Sigmoid colon (tissue), 7 donors: ENCODE measurements around the gene UBL4A. TPM values are rescaled to one million over a fixed set of nuclear protein-coding genes. Genes with fewer than 3 reads are reported as not detected.

Experiments used
- DNase-seq: peaks from one replicate; pipeline ENCODE4 v3.0.0-alpha.2; 2019
- H3K27ac ChIP-seq, 4 donors: fragments of 200-600 bp; sonication (generic); one replicate each; pipeline ENCODE4 v1.5.1; 2016 to 2019; ENCODE audit warnings: mild to moderate bottlenecking in 1 of 4
- H3K27me3 ChIP-seq, 3 donors: fragments of 200-600 bp; sonication (generic); one replicate each; pipeline ENCODE4 v1.5.1; 2019; ENCODE audit warnings: mild to moderate bottlenecking in 1 of 3
- H3K36me3 ChIP-seq, 4 donors: fragments of 200-600 bp; sonication (generic); one replicate each; pipeline ENCODE4 v1.5.1; 2016 to 2019
- H3K4me1 ChIP-seq, 4 donors: fragments of 200-600 bp; sonication (generic); one replicate each; pipeline ENCODE4 v1.5.1; 2017 to 2019
- H3K4me3 ChIP-seq, 4 donors: fragments of 200-600 bp; sonication (generic); one replicate each; pipeline ENCODE4 v1.5.1; 2017 to 2019; ENCODE audit warnings: mild to moderate bottlenecking in 2 of 4, moderate library complexity in 1 of 4
- H3K9me3 ChIP-seq, 4 donors: fragments of 200-600 bp in 3 of 4; sonication (generic) in 3 of 4; one replicate each; pipeline versions ENCODE4 v1.5.1 to v1.6.1; 2013 to 2019
- EP300 ChIP-seq, 4 donors: sonication (generic); formaldehyde crosslinking; IDR thresholded peaks; one replicate each; pipeline ENCODE4 v1.6.1; 2017; ENCODE audit warnings: antibody characterized with exemption in 4 of 4
- POLR2A ChIP-seq, 2 donors: fragments of 450-650 bp; IDR thresholded peaks; one replicate each; pipeline ENCODE4 v1.6.1; 2016; ENCODE audit warnings: antibody characterized with exemption in 2 of 2, mild to moderate bottlenecking in 2 of 2, moderate library complexity in 2 of 2
- POLR2AphosphoS5 ChIP-seq, 4 donors: sonication (generic); formaldehyde crosslinking; IDR thresholded peaks; one replicate each; pipeline ENCODE4 v1.6.1; 2017; ENCODE audit warnings: antibody characterized with exemption in 4 of 4
- WGBS, 2 donors: extraction: QIAGEN DNeasy Blood & Tissue Kit; methylation state at CpG; one replicate each; pipeline ENCODE4 v1.1.7; 2013; 5-methylcytosine and 5-hydroxymethylcytosine counted together
- intact Hi-C: fragments of 100-400 bp; cut with DNase I; formaldehyde crosslinking; loops from one replicate; pipeline ENCODE4 v1.15.1; 2023
- polyA plus RNA-seq, 3 donors: library from polyadenylated mRNA; stranded (reverse); fragments of 200-250 nt; gene quantifications; one replicate each; pipeline ENCODE4 v1.2.3, GENCODE V29; 2013
- total RNA-seq, 4 donors: library from RNA; depleted of rRNA; stranded (reverse); fragments of >200 nt; gene quantifications; one replicate each; pipeline ENCODE4 v1.1.0, GENCODE V29; 2016
- TF ChIP-seq, protein P1 (sequence below), 4 experiments: fragments of 450-650 bp in 3 of 4; fragments of 200-600 bp in 1 of 4; IDR thresholded peaks; one replicate each; pipeline ENCODE4 v1.5.1; 2016 to 2019; ENCODE audit warnings: antibody characterized with exemption in 4 of 4, mild to moderate bottlenecking in 3 of 4, moderate library complexity in 2 of 4
- donor health status: healthy with polysubstance abuse.
- donor health status: Bipolar disorder and iron deficiency.
- donor health status: healthy.

The UBL4A gene
- total RNA-seq (10 to 100 TPM; 31.6 to 51.0 (median 44.1) TPM), polyA plus RNA-seq (10 to 100 TPM; 36.5 to 44.4 (median 36.5) TPM)

DNA sequence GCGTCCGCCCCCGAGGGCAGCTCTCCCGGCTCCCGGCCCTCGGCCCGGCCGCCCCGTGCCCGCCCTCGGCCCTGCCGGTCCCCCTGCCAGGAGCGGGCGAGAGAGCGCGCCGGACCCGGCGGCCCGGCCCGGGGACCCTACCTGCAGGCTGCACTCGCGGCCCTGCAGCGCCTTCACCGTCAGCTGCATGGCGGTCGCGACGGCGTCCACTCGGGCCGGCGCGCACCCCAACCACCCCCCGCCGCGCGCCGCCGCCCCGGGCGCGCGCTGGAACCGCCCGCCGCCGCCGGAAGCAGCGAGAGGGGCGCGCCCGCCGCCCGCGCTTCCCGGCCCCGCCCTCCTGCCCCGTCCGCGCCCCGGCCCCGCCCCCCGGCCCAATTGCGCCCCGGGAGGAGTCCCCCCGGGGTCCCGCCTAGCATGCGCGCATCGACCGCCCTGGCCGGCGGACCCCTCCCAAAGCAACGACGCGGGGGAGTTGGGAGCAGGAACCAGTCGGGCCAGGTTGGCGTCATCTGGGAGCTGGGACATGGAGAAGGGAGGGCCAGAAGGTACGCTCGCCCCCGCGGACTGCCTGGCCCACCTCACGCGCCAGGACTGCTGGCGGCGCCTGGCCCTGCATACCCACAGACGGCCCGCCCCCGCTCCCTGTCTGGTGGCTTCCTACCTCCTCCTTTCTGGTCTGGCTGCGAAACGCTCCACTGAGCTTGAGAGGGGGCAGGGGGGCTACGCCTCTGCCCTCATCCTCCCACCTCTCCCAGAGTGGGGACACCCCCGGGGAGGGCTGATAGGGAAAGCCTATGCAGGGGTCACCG, at the start of gene UBL4A:
Gene UBL4A, minus strand, starts transcription at position 220 of the 812 bp plus-strand sequence. Its CDS starts 31 bp downstream, at position 189.
- Histone ChIP-seq H3K4me3 (peak within 1 kb of the TSS; percentile 47 to 80 (median 70)), H3K36me3 (peaks cover 0 to 12% (median 0%) of the 10 kb centered on the region in 4 donors), H3K27ac (peak within 1 kb of the TSS; percentile 85 to 90 (median 86)), H3K4me1 (peaks cover 0 to 33% (median 22%) of the 10 kb centered on the region in 4 donors), H3K27me3 (no peaks in the 10 kb centered on the region), H3K9me3 (no peaks in the 10 kb centered on the region)
- DNase-seq = peak; percentile 82
- WGBS, 2 donors = 1% methylated on average over 95 of the region's 95 CpGs
- intact Hi-C loops = loop anchor here (5.0 kb wide), 3 partner anchors 46 to 89 kb away; partner anchors contain the start of genes GDI1 and RPL10
- TF ChIP-seq, protein P1, sequence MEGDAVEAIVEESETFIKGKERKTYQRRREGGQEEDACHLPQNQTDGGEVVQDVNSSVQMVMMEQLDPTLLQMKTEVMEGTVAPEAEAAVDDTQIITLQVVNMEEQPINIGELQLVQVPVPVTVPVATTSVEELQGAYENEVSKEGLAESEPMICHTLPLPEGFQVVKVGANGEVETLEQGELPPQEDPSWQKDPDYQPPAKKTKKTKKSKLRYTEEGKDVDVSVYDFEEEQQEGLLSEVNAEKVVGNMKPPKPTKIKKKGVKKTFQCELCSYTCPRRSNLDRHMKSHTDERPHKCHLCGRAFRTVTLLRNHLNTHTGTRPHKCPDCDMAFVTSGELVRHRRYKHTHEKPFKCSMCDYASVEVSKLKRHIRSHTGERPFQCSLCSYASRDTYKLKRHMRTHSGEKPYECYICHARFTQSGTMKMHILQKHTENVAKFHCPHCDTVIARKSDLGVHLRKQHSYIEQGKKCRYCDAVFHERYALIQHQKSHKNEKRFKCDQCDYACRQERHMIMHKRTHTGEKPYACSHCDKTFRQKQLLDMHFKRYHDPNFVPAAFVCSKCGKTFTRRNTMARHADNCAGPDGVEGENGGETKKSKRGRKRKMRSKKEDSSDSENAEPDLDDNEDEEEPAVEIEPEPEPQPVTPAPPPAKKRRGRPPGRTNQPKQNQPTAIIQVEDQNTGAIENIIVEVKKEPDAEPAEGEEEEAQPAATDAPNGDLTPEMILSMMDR (IDR thresholded peaks at IDR 0.05) = no peak
- TF ChIP-seq POLR2AphosphoS5 (IDR thresholded peaks at IDR 0.05) (peak in 1 of 4 donors; percentile 40), POLR2A (IDR thresholded peaks at IDR 0.05) (no peak), EP300 (IDR thresholded peaks at IDR 0.05) (no peak)

DNA sequence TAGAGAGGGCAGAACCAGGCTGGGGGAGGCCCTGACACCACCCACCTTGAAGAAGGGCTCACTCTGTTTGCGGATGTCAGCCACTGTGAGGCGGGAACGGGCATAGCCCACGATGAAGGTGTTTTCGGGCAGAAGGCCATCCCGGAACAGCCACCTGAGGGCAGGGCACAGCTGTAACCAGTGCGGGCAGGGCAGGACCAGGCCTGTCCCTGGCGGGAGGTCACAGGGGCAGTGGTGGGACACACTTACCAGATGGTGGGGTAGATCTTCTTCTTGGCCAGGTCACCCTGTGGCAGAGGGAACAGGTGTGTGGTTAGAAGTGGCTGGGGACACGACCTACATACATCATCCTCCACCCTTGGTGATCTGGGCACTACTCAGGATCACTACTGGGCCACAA, 49.5 kb upstream of the UBL4A start:
- Histone ChIP-seq H3K27me3 (no peaks in the 10 kb centered on the region), H3K27ac (no peak overlapping the region), H3K4me1 (peaks cover 0 to 5% (median 4%) of the 10 kb centered on the region in 4 donors), H3K9me3 (no peaks in the 10 kb centered on the region), H3K36me3 (peaks cover 0 to 13% (median 6%) of the 10 kb centered on the region in 4 donors), H3K4me3 (no peak overlapping the region)
- intact Hi-C loops = loop anchor here (2.0 kb wide), 2 partner anchors 133 to 1577 kb away; no protein-coding TSS in a partner anchor
- TF ChIP-seq, protein P1 (IDR thresholded peaks at IDR 0.05) = no peak
- TF ChIP-seq POLR2A (IDR thresholded peaks at IDR 0.05) (no peak), EP300 (IDR thresholded peaks at IDR 0.05) (no peak)
- no peak for DNase-seq
- WGBS, 2 donors = 85 to 91% methylated on average over 9 of the region's 9 CpGs

- Histone ChIP-seq H3K27ac (peak overlapping the region; percentile 17 to 70 (median 62)), H3K4me1 (peaks cover 0 to 5% (median 4%) of the 10 kb centered on the region in 4 donors), H3K27me3 (no peaks in the 10 kb centered on the region), H3K36me3 (peaks cover 0 to 13% (median 6%) of the 10 kb centered on the region in 4 donors), H3K9me3 (no peaks in the 10 kb centered on the region), H3K4me3 (no peak overlapping the region)
- peak; percentile 94 for DNase-seq
- TF ChIP-seq EP300 (IDR thresholded peaks at IDR 0.05) (no peak), POLR2AphosphoS5 (IDR thresholded peaks at IDR 0.05) (peak in 3 of 4 donors; percentile 41 to 43 (median 42))
- TF ChIP-seq, protein P1 (IDR thresholded peaks at IDR 0.05) = peak; percentile 86 to 99 (median 95)
- 29 to 33% methylated on average over 34 of the region's 34 CpGs for WGBS, 2 donors
- intact Hi-C loops = loop anchor here (2.0 to 5.0 kb wide), 3 partner anchors 47 to 1576 kb away; partner anchors contain the start of gene UBL4A
These were observed 48.3 kb upstream of the UBL4A start for GRCh38 chrX:154534526-154535322.

DNA sequence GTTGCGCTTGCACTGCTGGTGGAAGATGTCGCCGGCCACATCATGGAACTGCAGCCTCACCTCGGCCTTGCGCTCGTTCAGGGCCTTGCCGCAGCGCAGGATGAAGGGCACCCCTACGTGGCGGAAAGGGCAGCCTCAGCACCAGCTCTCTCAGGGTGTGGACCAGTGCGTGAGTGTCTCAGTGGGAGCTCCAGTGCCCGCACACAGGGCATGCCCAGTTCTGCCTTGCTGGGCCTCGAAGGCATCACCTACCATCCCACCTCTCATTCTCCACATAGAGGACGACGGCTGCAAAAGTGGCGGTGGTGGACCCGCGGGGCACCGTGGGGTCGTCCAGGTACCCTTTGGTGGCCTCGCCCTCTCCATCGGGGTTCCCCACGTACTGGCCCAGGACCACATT, 46.3 kb upstream of the UBL4A start:
- H3K4me1 ChIP-seq = peaks cover 0 to 5% (median 5%) of the 10 kb centered on the region in 4 donors
- intact Hi-C loops = loop anchor here (5.0 kb wide), 1 partner anchor 45 kb away; the partner anchor contains the start of gene UBL4A
- H3K27me3 ChIP-seq = no peaks in the 10 kb centered on the region
- H3K4me3 ChIP-seq = no peak overlapping the region
- DNase-seq = no peak
- TF ChIP-seq POLR2AphosphoS5 (IDR thresholded peaks at IDR 0.05) = no peak
- no peak for TF ChIP-seq POLR2A (IDR thresholded peaks at IDR 0.05)
- TF ChIP-seq EP300 (IDR thresholded peaks at IDR 0.05) = no peak
- TF ChIP-seq, protein P1 (IDR thresholded peaks at IDR 0.05) = no peak
- H3K9me3 ChIP-seq = no peaks in the 10 kb centered on the region
- peaks cover 0 to 13% (median 6%) of the 10 kb centered on the region in 4 donors for H3K36me3 ChIP-seq
- WGBS, 2 donors = 95 to 97% methylated on average over 23 of the region's 23 CpGs
- H3K27ac ChIP-seq = no peak overlapping the region
